Astrocyte of the spinal cord (primary cell): ENCODE results near the gene TTC16.

Experiments
- DNase-seq: peaks from one replicate; pipeline ENCODE4 v3.0.0; 2011; ENCODE audit warnings: low read depth, low spot score
- H3K4me3 ChIP-seq: 2 replicates; pipeline ENCODE4 v1.5.1; 2011; ENCODE audit warnings: low read depth, mild to moderate bottlenecking, low read length, moderate library complexity
- in situ Hi-C: cut with HindIII; loops from 2 replicates; pipeline ENCODE4 v1.10.0; 2017; ENCODE audit warnings: low sequenced_read_pairs
- TF ChIP-seq, protein P1 (sequence below): IDR thresholded peaks from 2 replicates; pipeline ENCODE4 v1.5.1; 2012; ENCODE audit warnings: low read depth, mild to moderate bottlenecking, low read length, inconsistent platforms

Gene TTC16

DNA sequence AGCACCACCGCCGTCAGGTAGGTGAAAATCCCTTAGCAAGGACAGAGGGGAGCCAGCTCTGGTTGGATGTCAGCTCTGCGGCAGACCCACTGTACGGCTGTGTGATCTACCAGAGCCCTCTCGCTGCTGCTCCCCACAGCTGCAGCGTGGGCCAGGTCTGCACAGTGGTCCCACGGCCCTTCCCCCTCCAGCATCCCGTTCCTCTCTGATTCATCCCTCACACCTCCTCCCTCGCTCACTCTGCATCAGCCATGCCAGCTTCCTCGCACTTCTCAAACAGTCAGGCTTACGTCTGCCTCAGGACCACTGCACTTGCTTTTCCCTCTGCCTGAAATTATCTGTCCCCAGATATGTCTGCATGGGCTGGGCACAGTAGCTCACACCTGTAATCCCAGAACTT is 35.7 kb upstream of the TTC16 start:
- in situ Hi-C loops = no loop called here
- no peak for DNase-seq
- TF ChIP-seq, protein P1, sequence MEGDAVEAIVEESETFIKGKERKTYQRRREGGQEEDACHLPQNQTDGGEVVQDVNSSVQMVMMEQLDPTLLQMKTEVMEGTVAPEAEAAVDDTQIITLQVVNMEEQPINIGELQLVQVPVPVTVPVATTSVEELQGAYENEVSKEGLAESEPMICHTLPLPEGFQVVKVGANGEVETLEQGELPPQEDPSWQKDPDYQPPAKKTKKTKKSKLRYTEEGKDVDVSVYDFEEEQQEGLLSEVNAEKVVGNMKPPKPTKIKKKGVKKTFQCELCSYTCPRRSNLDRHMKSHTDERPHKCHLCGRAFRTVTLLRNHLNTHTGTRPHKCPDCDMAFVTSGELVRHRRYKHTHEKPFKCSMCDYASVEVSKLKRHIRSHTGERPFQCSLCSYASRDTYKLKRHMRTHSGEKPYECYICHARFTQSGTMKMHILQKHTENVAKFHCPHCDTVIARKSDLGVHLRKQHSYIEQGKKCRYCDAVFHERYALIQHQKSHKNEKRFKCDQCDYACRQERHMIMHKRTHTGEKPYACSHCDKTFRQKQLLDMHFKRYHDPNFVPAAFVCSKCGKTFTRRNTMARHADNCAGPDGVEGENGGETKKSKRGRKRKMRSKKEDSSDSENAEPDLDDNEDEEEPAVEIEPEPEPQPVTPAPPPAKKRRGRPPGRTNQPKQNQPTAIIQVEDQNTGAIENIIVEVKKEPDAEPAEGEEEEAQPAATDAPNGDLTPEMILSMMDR = no peak
- H3K4me3 ChIP-seq = no peak overlapping the region

DNA sequence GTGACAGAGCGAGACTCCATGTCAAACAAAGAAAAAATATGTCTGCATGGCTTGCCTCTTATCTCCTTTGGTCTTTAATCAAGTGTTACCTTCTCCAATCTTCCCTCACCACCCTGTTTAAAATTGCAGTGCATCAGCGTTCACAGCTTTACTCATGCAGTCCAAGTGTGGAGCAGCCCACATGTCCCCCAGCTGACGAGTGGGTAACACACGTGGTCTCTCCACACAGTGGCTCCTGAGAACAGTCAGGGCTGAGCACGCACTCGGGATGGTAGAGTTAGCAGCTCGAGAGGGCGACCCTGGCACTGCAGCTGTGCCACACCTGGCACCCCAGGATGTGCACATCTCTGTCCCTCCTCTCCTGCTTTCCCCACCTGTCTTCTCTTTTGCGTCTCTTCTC is 35.0 kb upstream of the TTC16 start:
- TF ChIP-seq, protein P1 = no peak
- H3K4me3 ChIP-seq = no peak overlapping the region
- DNase-seq = no peak
- in situ Hi-C loops = no loop called here

DNA sequence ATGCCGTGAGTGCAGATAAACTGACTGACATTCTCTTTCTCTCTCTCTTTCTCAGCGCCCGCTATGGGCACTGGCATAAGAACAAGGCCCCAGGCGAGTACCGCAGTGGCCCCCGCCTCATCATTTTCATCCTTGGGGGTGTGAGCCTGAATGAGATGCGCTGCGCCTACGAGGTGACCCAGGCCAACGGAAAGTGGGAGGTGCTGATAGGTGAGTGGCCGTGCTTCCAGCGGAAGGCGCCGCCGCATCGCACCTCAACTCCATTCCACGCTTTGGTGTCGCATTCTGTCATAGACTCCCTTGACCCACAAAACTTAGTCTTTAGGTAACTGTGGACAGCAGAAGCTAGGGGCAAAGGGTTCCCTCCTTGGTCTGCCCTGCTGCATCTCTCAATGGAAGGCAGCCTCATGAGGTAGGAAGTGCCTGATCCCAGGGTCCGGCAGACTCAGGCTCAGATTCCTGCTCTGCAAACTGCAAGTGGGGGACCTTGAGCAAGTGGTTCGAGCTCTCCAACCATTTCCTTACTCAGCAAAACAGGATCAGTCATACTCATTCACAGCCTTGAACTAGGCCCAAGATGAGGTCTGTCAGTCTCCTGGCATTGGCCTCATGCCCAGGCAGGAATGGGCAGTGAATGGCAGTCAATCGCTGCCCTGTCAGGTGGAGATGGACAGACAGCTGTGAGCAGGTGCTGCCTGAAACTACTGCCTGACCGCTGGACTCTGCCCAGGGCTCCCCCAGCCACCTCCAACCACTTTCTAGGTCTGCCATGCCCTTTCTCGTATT is 33.3 kb upstream of the TTC16 start:
- in situ Hi-C loops = no loop called here
- no peak overlapping the region for H3K4me3 ChIP-seq
- no peak for DNase-seq
- TF ChIP-seq, protein P1 = no peak

DNA sequence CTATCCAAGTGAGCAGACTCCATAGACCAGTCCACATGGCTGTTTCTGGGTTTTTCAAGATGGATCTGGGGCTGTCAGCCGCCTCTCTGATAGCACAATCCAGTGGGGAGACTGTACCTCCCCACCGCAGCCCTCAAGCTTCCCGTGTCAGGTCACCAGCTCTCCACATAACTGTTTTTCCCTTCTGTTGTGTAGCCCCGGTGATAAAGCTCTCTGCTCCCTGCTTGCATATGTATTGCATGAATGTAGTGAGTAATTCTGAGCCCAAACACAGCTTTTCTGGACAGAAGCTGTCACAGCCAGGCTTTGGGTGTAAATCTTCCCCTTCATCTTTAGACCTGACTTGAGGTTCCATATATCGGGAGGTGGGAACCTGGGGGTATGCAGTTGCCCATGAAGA is 32.2 kb upstream of the TTC16 start:
- in situ Hi-C loops = no loop called here
- peak; percentile 35 for DNase-seq

DNA sequence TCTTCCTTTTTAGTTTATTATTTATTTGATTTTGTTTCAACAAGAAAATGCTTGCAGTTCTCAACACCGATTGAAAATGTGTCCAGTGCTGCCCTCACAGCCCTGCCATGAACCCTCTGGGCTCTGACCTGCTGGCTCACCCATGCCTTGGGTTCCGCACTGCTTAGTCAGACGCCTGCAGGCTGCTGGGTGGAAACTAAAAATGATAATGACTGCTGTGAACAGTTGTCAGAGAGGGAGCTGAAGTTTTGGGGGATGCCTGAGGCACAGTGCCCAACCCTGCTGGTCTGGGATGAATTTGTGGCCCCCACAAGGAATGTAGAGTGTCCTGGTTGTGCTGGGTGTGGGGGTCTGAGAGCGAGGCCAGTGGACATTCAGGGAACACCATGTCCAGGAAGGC is 31.3 kb upstream of the TTC16 start:
- H3K4me3 ChIP-seq = no peak overlapping the region
- in situ Hi-C loops = no loop called here
- TF ChIP-seq, protein P1 = no peak
- no peak for DNase-seq

More for the DNA sequence above, 32.2 kb upstream of the TTC16 start:
- no peak overlapping the region for H3K4me3 ChIP-seq
- TF ChIP-seq, protein P1 = no peak

DNA sequence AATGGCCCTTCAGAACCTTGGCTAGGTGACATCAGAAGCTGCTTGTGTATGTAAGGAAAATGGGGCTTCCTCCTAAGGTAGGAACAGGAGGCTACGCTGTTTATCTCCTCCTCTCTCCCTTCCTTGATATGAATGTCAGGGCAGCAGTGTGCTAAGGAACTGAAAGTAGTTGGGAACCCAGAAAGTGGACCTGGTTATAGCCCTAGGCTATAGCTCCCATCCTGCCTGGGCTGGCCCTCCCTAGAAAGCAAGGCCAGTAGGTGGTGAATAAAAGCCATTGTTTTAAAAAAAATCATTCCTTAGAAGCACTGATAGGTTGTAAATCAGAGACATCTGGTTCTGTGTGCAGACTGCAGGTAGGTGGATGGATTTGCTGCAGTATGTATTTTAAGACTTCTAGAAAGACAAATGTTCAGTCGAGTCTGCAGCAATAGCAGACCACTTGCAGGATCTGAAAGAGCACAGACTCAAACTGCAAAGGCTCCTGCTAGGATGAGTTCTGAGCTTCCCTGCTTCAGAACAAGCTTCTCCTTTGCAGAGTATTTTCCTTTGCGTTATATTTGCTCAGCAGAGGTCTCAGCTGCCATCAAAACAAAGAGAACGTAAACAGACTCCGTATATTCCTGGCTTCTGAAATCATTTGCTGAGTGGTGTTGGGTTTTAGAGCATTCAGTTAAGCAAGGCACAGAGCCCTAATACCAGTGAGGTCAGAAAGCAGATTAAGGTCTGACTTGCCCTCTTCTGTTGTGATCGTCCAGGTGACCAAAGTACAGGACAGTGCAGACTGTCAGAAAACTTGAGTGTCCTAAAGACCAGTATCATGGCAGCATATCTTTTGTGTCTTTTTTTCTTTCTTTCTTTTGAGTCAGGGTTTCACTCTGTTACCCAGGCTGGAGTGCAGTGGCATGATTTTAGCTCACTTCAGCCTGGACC is 29.2 kb upstream of the TTC16 start:
- in situ Hi-C loops = no loop called here
- no peak overlapping the region for H3K4me3 ChIP-seq
- no peak for DNase-seq
- TF ChIP-seq, protein P1 = no peak
